ENCODE results near the gene PIWIL4. TPM values are rescaled to one million over a fixed set of nuclear protein-coding genes. Genes with fewer than 3 reads are reported as not detected.

The PIWIL4 gene
- polyA plus RNA-seq, 1 experiment: 1.6 TPM

DNA sequence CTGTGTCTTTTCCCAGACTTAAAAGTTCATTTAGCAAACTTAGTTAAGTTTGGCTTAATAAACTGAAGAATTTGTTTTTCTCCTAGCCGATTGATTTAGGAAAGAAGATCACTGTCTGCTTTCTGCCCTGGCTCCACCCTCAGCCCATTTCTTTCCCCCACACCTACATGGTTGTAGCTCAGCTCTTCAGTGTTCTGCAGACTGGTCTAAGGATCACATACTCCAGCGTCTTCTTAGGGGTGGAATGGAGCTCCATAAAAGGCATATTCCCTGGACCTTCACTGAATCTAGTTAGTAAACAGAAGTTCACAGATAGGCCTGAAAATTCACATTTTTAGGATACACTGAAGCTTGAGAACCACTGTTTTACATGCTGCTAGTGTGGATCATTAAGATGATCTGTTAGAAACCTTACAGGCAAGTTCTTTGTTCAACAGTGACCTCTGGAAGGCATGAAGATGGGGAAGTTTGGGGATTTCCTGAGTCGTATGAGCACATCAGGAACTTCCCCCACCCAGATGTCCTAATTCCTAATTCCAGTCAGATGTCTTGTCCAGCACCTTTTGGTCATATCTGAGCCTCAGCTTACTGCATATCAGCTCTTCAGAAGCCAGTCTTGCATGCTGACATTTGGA lies 16.8 kb downstream of the PIWIL4 start:
- Histone ChIP-seq H3K4me3 (ENCODE audit: low read depth, low read length) (no peak overlapping the region), H3K27me3 (ENCODE audit: control insufficient read depth, insufficient read depth, low read length) (no peaks in the 10 kb centered on the region), H3K36me3 (ENCODE audit: control insufficient read depth, insufficient read depth, low read length) (no peaks in the 10 kb centered on the region)
- ChIA-PET POLR2A (no interaction called here), CTCF (no interaction called here)
- no peak for DNase-seq (ENCODE audit: low read depth)
- TF ChIP-seq, protein P1, sequence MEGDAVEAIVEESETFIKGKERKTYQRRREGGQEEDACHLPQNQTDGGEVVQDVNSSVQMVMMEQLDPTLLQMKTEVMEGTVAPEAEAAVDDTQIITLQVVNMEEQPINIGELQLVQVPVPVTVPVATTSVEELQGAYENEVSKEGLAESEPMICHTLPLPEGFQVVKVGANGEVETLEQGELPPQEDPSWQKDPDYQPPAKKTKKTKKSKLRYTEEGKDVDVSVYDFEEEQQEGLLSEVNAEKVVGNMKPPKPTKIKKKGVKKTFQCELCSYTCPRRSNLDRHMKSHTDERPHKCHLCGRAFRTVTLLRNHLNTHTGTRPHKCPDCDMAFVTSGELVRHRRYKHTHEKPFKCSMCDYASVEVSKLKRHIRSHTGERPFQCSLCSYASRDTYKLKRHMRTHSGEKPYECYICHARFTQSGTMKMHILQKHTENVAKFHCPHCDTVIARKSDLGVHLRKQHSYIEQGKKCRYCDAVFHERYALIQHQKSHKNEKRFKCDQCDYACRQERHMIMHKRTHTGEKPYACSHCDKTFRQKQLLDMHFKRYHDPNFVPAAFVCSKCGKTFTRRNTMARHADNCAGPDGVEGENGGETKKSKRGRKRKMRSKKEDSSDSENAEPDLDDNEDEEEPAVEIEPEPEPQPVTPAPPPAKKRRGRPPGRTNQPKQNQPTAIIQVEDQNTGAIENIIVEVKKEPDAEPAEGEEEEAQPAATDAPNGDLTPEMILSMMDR (IDR thresholded peaks at IDR 0.05; ENCODE audit: insufficient read depth, low read depth, low read length): no peak

DNA sequence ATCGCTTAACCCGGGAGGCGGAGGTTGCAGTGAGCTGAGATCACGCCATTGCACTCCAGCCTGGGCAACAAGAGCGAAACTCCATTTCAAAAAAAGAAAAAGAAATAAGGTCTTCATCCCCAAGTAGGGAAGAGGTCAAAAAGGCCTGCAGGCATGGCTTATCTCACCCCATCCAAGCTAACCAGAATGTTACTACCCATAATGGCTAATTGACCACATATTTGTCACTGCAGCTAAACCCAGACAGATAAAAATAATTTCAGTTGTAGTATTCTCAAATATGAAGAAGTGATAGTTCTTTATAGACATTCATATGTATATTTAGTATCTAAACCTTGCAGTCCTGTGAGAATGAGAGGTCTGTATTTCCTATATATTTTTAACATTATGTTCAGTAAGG lies 17.8 kb downstream of the PIWIL4 start:
- POLR2A ChIA-PET: no interaction called here
- TF ChIP-seq, protein P1 (IDR thresholded peaks at IDR 0.05; ENCODE audit: insufficient read depth, low read depth, low read length): no peak
- Histone ChIP-seq H3K36me3 (ENCODE audit: control insufficient read depth, insufficient read depth, low read length) (no peaks in the 10 kb centered on the region), H3K4me3 (ENCODE audit: low read depth, low read length) (no peak overlapping the region), H3K27me3 (ENCODE audit: control insufficient read depth, insufficient read depth, low read length) (no peaks in the 10 kb centered on the region)
- CTCF ChIA-PET: no interaction called here
- DNase-seq (ENCODE audit: low read depth): no peak

DNA sequence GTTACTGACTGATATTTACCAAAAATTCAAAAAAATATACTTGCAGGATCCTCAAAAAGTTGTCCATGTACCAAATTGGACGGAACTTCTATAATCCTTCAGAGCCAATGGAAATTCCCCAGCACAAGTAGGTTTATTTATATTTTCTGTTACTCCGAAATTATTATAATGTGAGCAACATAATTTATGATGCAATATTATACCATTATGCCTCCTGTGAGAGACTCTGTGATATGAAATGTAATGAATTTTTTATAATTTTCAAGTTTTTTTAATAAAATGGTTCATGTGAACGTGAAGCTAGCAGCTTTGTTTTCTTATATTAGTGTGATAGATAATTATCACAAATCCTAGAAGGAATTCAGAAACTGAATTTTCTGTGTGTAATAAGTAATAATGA lies 18.2 kb downstream of the PIWIL4 start:
- DNase-seq (ENCODE audit: low read depth): no peak
- CTCF ChIA-PET: no interaction called here
- no peaks in the 10 kb centered on the region for H3K27me3 ChIP-seq (ENCODE audit: control insufficient read depth, insufficient read depth, low read length)
- POLR2A ChIA-PET: no interaction called here
- no peaks in the 10 kb centered on the region for H3K36me3 ChIP-seq (ENCODE audit: control insufficient read depth, insufficient read depth, low read length)
- TF ChIP-seq, protein P1 (IDR thresholded peaks at IDR 0.05; ENCODE audit: insufficient read depth, low read depth, low read length): no peak
- no peak overlapping the region for H3K4me3 ChIP-seq (ENCODE audit: low read depth, low read length)

DNA sequence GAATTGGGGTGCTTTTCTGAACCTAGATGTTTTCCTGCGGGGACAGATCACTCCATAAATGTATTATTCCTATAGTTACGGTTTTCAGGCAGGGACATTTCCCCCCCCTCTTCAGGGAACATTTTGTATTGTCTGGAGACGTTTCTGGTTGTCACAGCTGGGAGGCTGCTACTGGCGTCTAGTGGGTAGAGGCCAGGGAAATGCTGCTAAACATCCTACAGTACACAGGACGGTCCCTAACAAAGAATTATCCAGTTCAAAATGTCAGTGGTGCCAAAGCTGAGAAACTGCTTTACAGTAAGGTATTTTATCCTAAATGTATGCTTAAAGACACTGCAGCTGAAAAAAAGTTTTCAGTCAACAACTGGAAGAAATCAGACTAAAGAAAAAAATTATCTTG lies 19.4 kb downstream of the PIWIL4 start:
- CTCF ChIA-PET: interaction anchor here (0.6 to 0.8 kb wide), 3 partner anchors 9 to 12 kb away, joined by 3 read pairs; no protein-coding TSS in a partner anchor

DNA sequence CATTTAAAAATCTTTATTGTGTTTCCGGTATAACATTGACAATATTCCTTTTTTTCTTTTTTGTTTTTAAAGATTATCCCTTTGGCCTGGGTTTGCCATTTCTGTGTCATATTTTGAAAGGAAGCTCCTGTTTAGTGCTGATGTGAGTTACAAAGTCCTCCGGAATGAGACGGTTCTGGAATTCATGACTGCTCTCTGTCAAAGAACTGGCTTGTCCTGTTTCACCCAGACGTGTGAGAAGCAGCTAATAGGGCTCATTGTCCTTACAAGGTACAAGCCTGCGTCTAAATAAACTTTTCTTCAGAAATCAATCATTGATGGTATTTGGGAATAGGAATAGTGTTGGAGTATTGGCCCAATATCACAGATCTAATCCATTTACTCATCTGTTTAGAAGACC lies 19.8 kb downstream of the PIWIL4 start:
- CTCF ChIA-PET: interaction anchor here (0.6 to 1.0 kb wide), 4 partner anchors 9 to 66 kb away, joined by 3 read pairs; no protein-coding TSS in a partner anchor
- no peaks in the 10 kb centered on the region for H3K36me3 ChIP-seq (ENCODE audit: control insufficient read depth, insufficient read depth, low read length)
- no peak for DNase-seq (ENCODE audit: low read depth)
- TF ChIP-seq, protein P1 (IDR thresholded peaks at IDR 0.05; ENCODE audit: insufficient read depth, low read depth, low read length): no peak
- H3K27me3 ChIP-seq (ENCODE audit: control insufficient read depth, insufficient read depth, low read length): no peaks in the 10 kb centered on the region
- POLR2A ChIA-PET: interaction anchor here (0.5 kb wide), 1 partner anchor 20 kb away, joined by 6 read pairs; no protein-coding TSS in a partner anchor
- no peak overlapping the region for H3K4me3 ChIP-seq (ENCODE audit: low read depth, low read length)

More for the DNA sequence above, 19.4 kb downstream of the PIWIL4 start:
- TF ChIP-seq, protein P1 (IDR thresholded peaks at IDR 0.05; ENCODE audit: insufficient read depth, low read depth, low read length): no peak
- POLR2A ChIA-PET: no interaction called here
- H3K4me3 ChIP-seq (ENCODE audit: low read depth, low read length): no peak overlapping the region
- H3K36me3 ChIP-seq (ENCODE audit: control insufficient read depth, insufficient read depth, low read length): no peaks in the 10 kb centered on the region
- DNase-seq (ENCODE audit: low read depth): no peak
- no peaks in the 10 kb centered on the region for H3K27me3 ChIP-seq (ENCODE audit: control insufficient read depth, insufficient read depth, low read length)
